ENCODE measurements around the gene CLRN2. TPM values are rescaled to one million over a fixed set of nuclear protein-coding genes. Genes with fewer than 3 reads are reported as not detected.

Gene CLRN2
- total RNA-seq, 4 donors from 2014 or later = not detected

GRCh38 chr4:17546222-17546621 lies 31.3 kb downstream of the CLRN2 start:
- Histone ChIP-seq H3K9me3 (no peaks in the 10 kb centered on the region), H3K27ac (no peak overlapping the region), H3K36me3 (no peaks in the 10 kb centered on the region), H3K4me3 (no peak overlapping the region), H3K27me3 (no peaks in the 10 kb centered on the region), H3K4me1 (peaks cover 0 to 7% (median 0%) of the 10 kb centered on the region in 3 donors)
- ATAC-seq = no peak
- 79 to 80% methylated on average over 6 to 9 of the region's 10 CpGs for WGBS, 2 donors (ENCODE audit: low coverage in 1 of 2)
- no peak for TF ChIP-seq EP300 (IDR thresholded peaks at IDR 0.05)
- TF ChIP-seq CTCF (IDR thresholded peaks at IDR 0.05) = no peak
- TF ChIP-seq POLR2A (IDR thresholded peaks at IDR 0.05) = no peak
- no peak for TF ChIP-seq POLR2AphosphoS5 (IDR thresholded peaks at IDR 0.05)

DNA sequence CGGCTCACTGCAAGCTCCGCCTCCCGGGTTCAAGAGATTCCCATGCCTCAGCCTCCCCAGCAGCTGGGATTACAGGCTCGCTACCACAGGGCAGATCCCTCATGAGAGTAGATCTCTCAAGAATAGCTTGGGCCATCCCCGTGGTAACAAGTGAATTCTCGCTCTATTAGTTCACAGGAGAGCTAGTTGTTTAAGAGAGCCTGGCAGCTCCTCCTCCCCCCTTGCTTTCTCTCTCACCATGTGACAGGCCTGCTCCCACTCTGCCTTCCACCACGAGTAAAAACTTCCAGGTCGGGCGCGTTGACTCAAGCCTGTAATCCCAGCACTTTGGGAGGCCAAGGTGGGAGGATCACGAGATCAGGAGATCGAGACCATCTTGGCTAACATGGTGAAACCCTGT lies 31.7 kb downstream of the CLRN2 start:
- Histone ChIP-seq H3K4me1 (peaks cover 0 to 7% (median 0%) of the 10 kb centered on the region in 3 donors), H3K27ac (no peak overlapping the region), H3K9me3 (no peaks in the 10 kb centered on the region), H3K4me3 (no peak overlapping the region), H3K27me3 (no peaks in the 10 kb centered on the region), H3K36me3 (no peaks in the 10 kb centered on the region)
- WGBS, 2 donors (ENCODE audit: low coverage in 1 of 2) = 60 to 67% methylated on average over 1 to 3 of the region's 12 CpGs
- ATAC-seq = no peak
- TF ChIP-seq EP300 (IDR thresholded peaks at IDR 0.05) = no peak
- TF ChIP-seq POLR2AphosphoS5 (IDR thresholded peaks at IDR 0.05) = no peak
- no peak for TF ChIP-seq POLR2A (IDR thresholded peaks at IDR 0.05)
- no peak for TF ChIP-seq CTCF (IDR thresholded peaks at IDR 0.05)

- no peaks in the 10 kb centered on the region for H3K36me3 ChIP-seq
- TF ChIP-seq POLR2AphosphoS5 (IDR thresholded peaks at IDR 0.05) (no peak), EP300 (IDR thresholded peaks at IDR 0.05) (no peak), POLR2A (IDR thresholded peaks at IDR 0.05) (no peak), CTCF (IDR thresholded peaks at IDR 0.05) (no peak)
Measured at GRCh38 chr4:17550549-17550948, 35.6 kb downstream of the CLRN2 start.

GRCh38 chr4:17552427-17552826 lies 37.5 kb downstream of the CLRN2 start:
- TF ChIP-seq POLR2AphosphoS5 (IDR thresholded peaks at IDR 0.05) (no peak), POLR2A (IDR thresholded peaks at IDR 0.05) (no peak), CTCF (IDR thresholded peaks at IDR 0.05) (no peak), EP300 (IDR thresholded peaks at IDR 0.05) (no peak)
- Histone ChIP-seq H3K27me3 (peaks cover 28% of the 10 kb centered on the region), H3K4me1 (peaks cover 0 to 7% (median 0%) of the 10 kb centered on the region in 3 donors), H3K27ac (no peak overlapping the region), H3K4me3 (no peak overlapping the region), H3K9me3 (no peaks in the 10 kb centered on the region), H3K36me3 (no peaks in the 10 kb centered on the region)
- WGBS, 2 donors (ENCODE audit: low coverage in 1 of 2) = 30 to 50% methylated on average over 2 to 4 of the region's 5 CpGs
- no peak for ATAC-seq

More at GRCh38 chr4:17550549-17550948, 35.6 kb downstream of the CLRN2 start:
- H3K4me3 ChIP-seq = no peak overlapping the region
- peaks cover 0 to 7% (median 0%) of the 10 kb centered on the region in 3 donors for H3K4me1 ChIP-seq
- ATAC-seq = no peak
- no peaks in the 10 kb centered on the region for H3K9me3 ChIP-seq
- H3K27me3 ChIP-seq = peaks cover 27% of the 10 kb centered on the region
- no peak overlapping the region for H3K27ac ChIP-seq
- 79 to 92% methylated on average over 2 to 3 of the region's 3 CpGs for WGBS, 2 donors (ENCODE audit: low coverage in 1 of 2)

DNA sequence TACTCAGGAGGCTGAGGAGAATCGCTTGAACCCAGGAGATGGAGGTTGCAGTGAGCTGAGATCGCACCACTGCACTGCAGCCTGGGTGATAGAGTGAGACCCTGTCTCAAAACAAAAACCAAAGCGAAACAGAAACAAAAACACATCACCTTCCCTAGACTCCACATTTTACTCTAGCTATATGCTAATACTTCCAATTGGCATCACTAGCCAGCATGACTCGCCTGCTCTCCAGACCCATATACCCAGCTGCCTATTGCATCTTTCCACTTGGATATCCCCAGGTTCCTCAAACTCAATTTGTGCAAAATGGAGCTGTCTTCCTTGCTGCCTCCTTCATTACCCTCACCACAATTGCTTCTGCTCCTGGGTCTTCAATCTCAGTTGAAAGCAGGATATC lies 39.6 kb downstream of the CLRN2 start:
- no peak overlapping the region for H3K4me3 ChIP-seq
- peaks cover 0 to 1% (median 0%) of the 10 kb centered on the region in 3 donors for H3K4me1 ChIP-seq
- no peak overlapping the region for H3K27ac ChIP-seq
- ATAC-seq = no peak
- TF ChIP-seq EP300 (IDR thresholded peaks at IDR 0.05) (no peak), CTCF (IDR thresholded peaks at IDR 0.05) (no peak), POLR2AphosphoS5 (IDR thresholded peaks at IDR 0.05) (no peak), POLR2A (IDR thresholded peaks at IDR 0.05) (no peak)
- H3K27me3 ChIP-seq = peaks cover 28% of the 10 kb centered on the region
- WGBS, 2 donors (ENCODE audit: low coverage in 1 of 2) = 65 to 69% methylated on average over 4 of the region's 4 CpGs
- H3K9me3 ChIP-seq = no peaks in the 10 kb centered on the region
- no peaks in the 10 kb centered on the region for H3K36me3 ChIP-seq
